ENCODE results near the gene TAF10. TPM values are rescaled to one million over a fixed set of nuclear protein-coding genes. Genes with fewer than 3 reads are reported as not detected.

TAF10 gene
- total and polyA plus RNA-seq, 2 of the 13 experiments (the other 11 are each of a cell fraction or from before 2014, with no cell fraction given), result 71.3 to 134 TPM

GRCh38 chr11:6603287-6604080 lies 8.5 kb downstream of the TAF10 start, which contains the start of the genes ILK and RRP8 (continued):
- TF ChIP-seq ZNF407 (CRISPR knock-in tag; IDR thresholded peaks at IDR 0.05; ENCODE audit: not compliant biosample characterization) (no peak), FOXA3 (CRISPR knock-in tag; IDR thresholded peaks at IDR 0.05) (no peak; the same call in 1 of the 2 replicates), ZNF704 (CRISPR knock-in tag; IDR thresholded peaks at IDR 0.05; ENCODE audit: borderline replicate concordance) (peak; percentile 62; the same call in 1 of the 2 replicates), CREB1 (IDR thresholded peaks at IDR 0.05) (no peak), CREB1 (CRISPR knock-in tag; IDR thresholded peaks at IDR 0.05) (peak; percentile 79), LCORL (IDR thresholded peaks at IDR 0.05) (no peak), LCORL (CRISPR knock-in tag; IDR thresholded peaks at IDR 0.05) (peak; percentile 75), EED (CRISPR knock-in tag; IDR thresholded peaks at IDR 0.05) (peak; percentile 55; the same call in 1 of the 2 replicates), ZMAT5 (CRISPR knock-in tag; IDR thresholded peaks at IDR 0.05; ENCODE audit: borderline replicate concordance, low read depth) (0 out of 2 replicates have a peak, but pooled peaks have one; percentile 21), ZNF331 (CRISPR knock-in tag; IDR thresholded peaks at IDR 0.05) (peak; percentile 81; the same call in 1 of the 2 replicates), ZNF644 (CRISPR knock-in tag; IDR thresholded peaks at IDR 0.05; ENCODE audit: low read depth) (no peak), PAX8 (CRISPR knock-in tag; IDR thresholded peaks at IDR 0.05; ENCODE audit: borderline replicate concordance) (peak; percentile 82; the same call in 1 of the 2 replicates), ZNF883 (CRISPR knock-in tag; IDR thresholded peaks at IDR 0.05; ENCODE audit: not compliant biosample characterization) (no peak), GLMP (CRISPR knock-in tag; IDR thresholded peaks at IDR 0.05; ENCODE audit: borderline replicate concordance) (no peak; the same call in 1 of the 2 replicates)

Data from HepG2 (cell line).